PFSK-1 (cell line): ENCODE measurements around the gene PTGER1.

ENCODE experiments used
- FOXP2 ChIP-seq: optimal IDR thresholded peaks from 2 replicates; pipeline ENCODE3; 2011; ENCODE audit warnings: borderline replicate concordance, control low read depth, inconsistent platforms; ENCODE audit not compliant: insufficient read depth; ENCODE audit errors: extremely low read length, extremely low read depth
- POLR2AphosphoS5 ChIP-seq: IDR thresholded peaks from 2 replicates; pipeline ENCODE4 v1.6.1; 2012; ENCODE audit warnings: low read depth, mild to moderate bottlenecking, control low read depth, low read length, moderate library complexity
- REST ChIP-seq, 2 experiments: IDR thresholded peaks; 2 replicates each; pipeline versions ENCODE4 v1.6.1 to v1.8.0; 2011 to 2012; ENCODE audit warnings: low read depth in 2 of 2, low read length in 2 of 2, control low read depth in 1 of 2, inconsistent platforms in 1 of 2, mild to moderate bottlenecking in 1 of 2, moderate library complexity in 1 of 2; ENCODE audit not compliant: insufficient read depth in 1 of 2
- SIN3A ChIP-seq: IDR thresholded peaks from 2 replicates; pipeline ENCODE4 v1.6.1; 2012; ENCODE audit warnings: mild to moderate bottlenecking, low read length, moderate library complexity, borderline replicate concordance; ENCODE audit not compliant: insufficient read depth
- TAF1 ChIP-seq: IDR thresholded peaks from 2 replicates; pipeline ENCODE4 v1.6.1; 2012; ENCODE audit warnings: low read length, control low read depth, borderline replicate concordance; ENCODE audit not compliant: insufficient read depth

Gene PTGER1

GRCh38 chr19:14430712-14431111, 44.4 kb downstream of the PTGER1 start:
- no peak for TF ChIP-seq SIN3A
- TF ChIP-seq FOXP2, result no peak
- no peak for TF ChIP-seq POLR2AphosphoS5
- no peak for TF ChIP-seq TAF1
- TF ChIP-seq REST (IDR thresholded peaks at IDR 0.05; ENCODE audit: insufficient read depth in 1 of 2, low read depth in 2 of 2, low read length in 2 of 2), result no peak

GRCh38 chr19:14428882-14429416, 46.2 kb downstream of the PTGER1 start:
- TF ChIP-seq TAF1, result no peak
- no peak for TF ChIP-seq FOXP2
- no peak for TF ChIP-seq SIN3A
- TF ChIP-seq REST (IDR thresholded peaks at IDR 0.05; ENCODE audit: insufficient read depth in 1 of 2, low read depth in 2 of 2, low read length in 2 of 2), result no peak
- TF ChIP-seq POLR2AphosphoS5, result no peak

GRCh38 chr19:14427461-14427860, 47.7 kb downstream of the PTGER1 start:
- no peak for TF ChIP-seq REST (IDR thresholded peaks at IDR 0.05; ENCODE audit: insufficient read depth in 1 of 2, low read depth in 2 of 2, low read length in 2 of 2)
- no peak for TF ChIP-seq SIN3A
- TF ChIP-seq POLR2AphosphoS5, result no peak
- TF ChIP-seq FOXP2, result no peak
- no peak for TF ChIP-seq TAF1

GRCh38 chr19:14425696-14426138, 49.4 kb downstream of the PTGER1 start:
- TF ChIP-seq REST (IDR thresholded peaks at IDR 0.05; ENCODE audit: insufficient read depth in 1 of 2, low read depth in 2 of 2, low read length in 2 of 2) (no peak), TAF1 (no peak), SIN3A (no peak), FOXP2 (no peak), POLR2AphosphoS5 (no peak)
